Suppressor macrophage treated with lipopolysaccharide for 1 hour (primary cell): Measurements from ENCODE around the gene ACP7.

Experiments used
- DNase-seq, 3 donors: peaks; one replicate each; pipeline ENCODE4 v3.0.0-alpha.2; 2020 to 2022

Gene ACP7

GRCh38 chr19:39150807-39151600 lies 66.8 kb downstream of the ACP7 start:
- DNase-seq, result no peak

- no peak for DNase-seq
These were observed 67.9 kb downstream of the ACP7 start for GRCh38 chr19:39152066-39152465.

GRCh38 chr19:39154100-39154628 lies 70.0 kb downstream of the ACP7 start:
- no peak for DNase-seq

GRCh38 chr19:39154629-39155100 lies 70.5 kb downstream of the ACP7 start:
- DNase-seq, result no peak

GRCh38 chr19:39155114-39155700 lies 71.0 kb downstream of the ACP7 start:
- DNase-seq, result no peak

- DNase-seq, result no peak
These were observed 71.6 kb downstream of the ACP7 start for GRCh38 chr19:39155741-39156140.

- DNase-seq, result no peak
These were observed 72.4 kb downstream of the ACP7 start for GRCh38 chr19:39156326-39157230.

- no peak for DNase-seq
These were observed 73.3 kb downstream of the ACP7 start for GRCh38 chr19:39157275-39157996.

GRCh38 chr19:39157997-39158389 lies 73.8 kb downstream of the ACP7 start:
- DNase-seq, result no peak

GRCh38 chr19:39158646-39159260 lies 74.6 kb downstream of the ACP7 start:
- DNase-seq, result no peak

- DNase-seq, result no peak
These were observed 76.3 kb downstream of the ACP7 start for GRCh38 chr19:39160523-39160861.
